ENCODE data around the gene SLC4A5. TPM values are rescaled to one million over a fixed set of nuclear protein-coding genes. Genes with fewer than 3 reads are reported as not detected.

SLC4A5 gene
- total RNA-seq, 3 donors from 2014 or later: 2.1 to 9.2 (median 6.2) TPM

GRCh38 chr2:74244286-74244685, 98.9 kb downstream of the SLC4A5 start:
- H3K4me1 ChIP-seq: no peaks in the 10 kb centered on the region
- no peak for DNase-seq (ENCODE audit: low spot score in 2 of 2)
- intact Hi-C loops (cut with DNase I; ENCODE audit: low total_unique reads): no loop called here
- H3K27me3 ChIP-seq: no peaks in the 10 kb centered on the region
- H3K36me3 ChIP-seq: no peaks in the 10 kb centered on the region
- H3K27ac ChIP-seq: no peak overlapping the region
- H3K9me3 ChIP-seq: no peaks in the 10 kb centered on the region
- no peak overlapping the region for H3K4me3 ChIP-seq
- TF ChIP-seq POLR2A (IDR thresholded peaks at IDR 0.05): no peak
- no peak for TF ChIP-seq POLR2AphosphoS5 (IDR thresholded peaks at IDR 0.05)
- TF ChIP-seq CTCF (IDR thresholded peaks at IDR 0.05): no peak

- no peak overlapping the region for H3K27ac ChIP-seq
- TF ChIP-seq POLR2AphosphoS5 (IDR thresholded peaks at IDR 0.05): no peak
- no peak for TF ChIP-seq POLR2A (IDR thresholded peaks at IDR 0.05)
- TF ChIP-seq CTCF (IDR thresholded peaks at IDR 0.05): no peak
- no peaks in the 10 kb centered on the region for H3K4me1 ChIP-seq
- DNase-seq (ENCODE audit: low spot score in 2 of 2): no peak
- H3K27me3 ChIP-seq: no peaks in the 10 kb centered on the region
- intact Hi-C loops (cut with DNase I; ENCODE audit: low total_unique reads): no loop called here
- H3K4me3 ChIP-seq: no peak overlapping the region
- H3K36me3 ChIP-seq: no peaks in the 10 kb centered on the region
- H3K9me3 ChIP-seq: no peaks in the 10 kb centered on the region
These were observed 100.7 kb downstream of the SLC4A5 start for GRCh38 chr2:74242354-74243071.

GRCh38 chr2:74239346-74239745, 103.9 kb downstream of the SLC4A5 start:
- Histone ChIP-seq H3K27me3 (no peaks in the 10 kb centered on the region), H3K36me3 (no peaks in the 10 kb centered on the region), H3K4me1 (no peaks in the 10 kb centered on the region), H3K9me3 (no peaks in the 10 kb centered on the region), H3K27ac (no peak overlapping the region), H3K4me3 (no peak overlapping the region)
- intact Hi-C loops (cut with DNase I; ENCODE audit: low total_unique reads): no loop called here
- no peak for DNase-seq (ENCODE audit: low spot score in 2 of 2)
- TF ChIP-seq POLR2A (IDR thresholded peaks at IDR 0.05): no peak
- no peak for TF ChIP-seq CTCF (IDR thresholded peaks at IDR 0.05)
- TF ChIP-seq POLR2AphosphoS5 (IDR thresholded peaks at IDR 0.05): no peak

DNA sequence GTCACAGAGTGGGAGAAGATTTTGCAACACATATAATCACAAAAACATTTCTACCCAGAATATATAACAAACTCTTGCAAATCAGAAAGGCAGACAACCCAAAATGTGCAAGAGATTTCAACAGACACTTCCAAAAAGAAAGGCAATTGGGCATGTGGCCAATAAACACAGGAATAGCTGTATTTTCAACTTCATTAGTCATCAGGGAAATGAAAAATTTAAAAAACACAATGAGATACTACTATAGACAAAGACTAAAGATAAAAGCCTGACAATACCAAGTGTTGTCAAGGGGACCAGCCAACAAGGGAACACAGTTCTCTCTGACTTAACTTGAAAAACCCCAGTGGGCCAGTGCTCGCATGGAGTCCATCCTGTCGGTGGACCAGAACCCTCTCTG, 104.3 kb downstream of the SLC4A5 start:
- Histone ChIP-seq H3K27ac (no peak overlapping the region), H3K4me3 (no peak overlapping the region), H3K9me3 (no peaks in the 10 kb centered on the region), H3K36me3 (no peaks in the 10 kb centered on the region), H3K27me3 (no peaks in the 10 kb centered on the region), H3K4me1 (no peaks in the 10 kb centered on the region)
- DNase-seq (ENCODE audit: low spot score in 2 of 2): no peak
- TF ChIP-seq CTCF (IDR thresholded peaks at IDR 0.05): no peak
- TF ChIP-seq POLR2AphosphoS5 (IDR thresholded peaks at IDR 0.05): no peak
- TF ChIP-seq POLR2A (IDR thresholded peaks at IDR 0.05): no peak
- intact Hi-C loops (cut with DNase I; ENCODE audit: low total_unique reads): no loop called here

DNA sequence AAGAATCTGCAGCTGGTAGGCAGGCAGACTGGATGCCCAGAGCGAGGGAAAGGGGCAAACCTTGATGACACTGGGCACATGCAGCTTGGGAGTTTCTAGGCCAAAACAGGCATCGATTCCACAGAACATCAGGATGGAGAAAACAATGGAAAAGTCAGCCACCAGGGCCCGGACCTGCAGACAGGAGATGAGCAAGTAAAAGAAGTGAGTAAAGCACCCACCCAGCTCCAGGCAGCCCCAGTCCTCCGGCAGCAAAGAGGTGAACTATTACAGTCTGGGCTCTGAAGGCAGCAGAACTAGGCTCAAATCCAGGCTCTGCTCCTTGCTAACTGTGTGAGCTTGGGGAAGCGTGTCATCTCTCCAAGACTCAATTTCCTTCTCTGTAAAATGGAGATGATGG, 108.2 kb downstream of the SLC4A5 start:
- intact Hi-C loops (cut with DNase I; ENCODE audit: low total_unique reads): no loop called here

More for the DNA sequence above, 108.2 kb downstream of the SLC4A5 start:
- no peak overlapping the region for H3K27ac ChIP-seq
- no peaks in the 10 kb centered on the region for H3K27me3 ChIP-seq
- H3K9me3 ChIP-seq: no peaks in the 10 kb centered on the region
- H3K4me3 ChIP-seq: no peak overlapping the region
- DNase-seq (ENCODE audit: low spot score in 2 of 2): no peak
- H3K36me3 ChIP-seq: no peaks in the 10 kb centered on the region
- no peaks in the 10 kb centered on the region for H3K4me1 ChIP-seq
- TF ChIP-seq POLR2AphosphoS5 (IDR thresholded peaks at IDR 0.05) (no peak), CTCF (IDR thresholded peaks at IDR 0.05) (no peak), POLR2A (IDR thresholded peaks at IDR 0.05) (no peak)
